ENCODE data around the gene AK1. TPM values are rescaled to one million over a fixed set of nuclear protein-coding genes. Genes with fewer than 3 reads are reported as not detected.
"Not testable (repeated sequence)": the region's sequence is repeated elsewhere in the genome, so short reads cannot be mapped to it uniquely, and the experiment has no call there.

Gene AK1
- total RNA-seq, 1 donor from 2014 or later, result 60.2 TPM

- intact Hi-C loops (cut with micrococcal nuclease), result no loop called here
These were observed 23.9 kb downstream of the AK1 start for GRCh38 chr9:127853312-127854183.

DNA sequence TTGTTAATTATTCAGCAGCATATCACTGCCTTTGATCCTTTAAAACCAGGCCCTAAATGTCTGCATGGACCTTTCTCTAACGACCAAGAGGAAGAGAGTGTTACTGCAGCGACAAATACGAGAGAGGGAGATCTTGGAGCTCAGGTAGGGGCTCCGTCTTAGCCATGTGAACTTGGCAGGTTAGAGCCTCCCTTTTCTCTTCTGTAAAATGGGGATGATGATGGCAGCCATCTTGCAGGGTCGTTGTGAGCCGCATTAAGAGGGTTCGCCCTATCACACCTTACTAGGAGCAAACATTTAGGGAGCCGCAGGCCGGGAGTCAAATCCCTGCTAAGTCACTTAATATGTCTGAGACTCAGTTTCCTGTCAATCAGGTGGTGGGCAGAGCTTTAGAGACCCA lies 24.6 kb downstream of the AK1 start:
- intact Hi-C loops (cut with micrococcal nuclease), result no loop called here

DNA sequence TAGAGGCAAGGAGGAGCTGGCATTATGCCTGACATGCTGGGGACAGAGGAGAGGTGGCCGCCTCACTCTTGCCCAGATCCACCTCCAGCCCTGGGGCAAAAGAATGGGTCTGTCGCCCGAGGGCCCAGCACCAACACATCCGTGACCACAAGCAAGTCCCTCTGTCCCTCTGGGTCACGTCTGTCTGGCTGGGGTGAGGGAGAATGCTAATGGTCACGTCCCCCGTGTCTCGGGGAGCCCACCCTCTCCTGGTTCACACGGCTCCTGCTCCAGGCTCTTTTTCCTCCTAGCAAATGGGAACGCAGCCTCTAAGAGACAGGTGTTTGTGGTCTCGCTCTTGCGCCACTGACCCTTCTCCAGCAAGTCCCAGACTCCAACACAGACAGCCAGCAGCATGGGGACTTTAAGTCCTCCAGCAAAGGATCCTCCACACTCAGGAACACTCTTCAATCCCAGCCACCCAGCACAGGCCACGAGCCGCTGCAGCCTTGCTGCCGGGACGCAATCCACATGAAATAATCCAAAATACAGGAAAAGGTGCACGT lies 27.1 kb downstream of the AK1 start:
- intact Hi-C loops (cut with micrococcal nuclease), result no loop called here

- intact Hi-C loops (cut with micrococcal nuclease), result no loop called here
These were observed 28.5 kb downstream of the AK1 start for GRCh38 chr9:127848756-127849504.

DNA sequence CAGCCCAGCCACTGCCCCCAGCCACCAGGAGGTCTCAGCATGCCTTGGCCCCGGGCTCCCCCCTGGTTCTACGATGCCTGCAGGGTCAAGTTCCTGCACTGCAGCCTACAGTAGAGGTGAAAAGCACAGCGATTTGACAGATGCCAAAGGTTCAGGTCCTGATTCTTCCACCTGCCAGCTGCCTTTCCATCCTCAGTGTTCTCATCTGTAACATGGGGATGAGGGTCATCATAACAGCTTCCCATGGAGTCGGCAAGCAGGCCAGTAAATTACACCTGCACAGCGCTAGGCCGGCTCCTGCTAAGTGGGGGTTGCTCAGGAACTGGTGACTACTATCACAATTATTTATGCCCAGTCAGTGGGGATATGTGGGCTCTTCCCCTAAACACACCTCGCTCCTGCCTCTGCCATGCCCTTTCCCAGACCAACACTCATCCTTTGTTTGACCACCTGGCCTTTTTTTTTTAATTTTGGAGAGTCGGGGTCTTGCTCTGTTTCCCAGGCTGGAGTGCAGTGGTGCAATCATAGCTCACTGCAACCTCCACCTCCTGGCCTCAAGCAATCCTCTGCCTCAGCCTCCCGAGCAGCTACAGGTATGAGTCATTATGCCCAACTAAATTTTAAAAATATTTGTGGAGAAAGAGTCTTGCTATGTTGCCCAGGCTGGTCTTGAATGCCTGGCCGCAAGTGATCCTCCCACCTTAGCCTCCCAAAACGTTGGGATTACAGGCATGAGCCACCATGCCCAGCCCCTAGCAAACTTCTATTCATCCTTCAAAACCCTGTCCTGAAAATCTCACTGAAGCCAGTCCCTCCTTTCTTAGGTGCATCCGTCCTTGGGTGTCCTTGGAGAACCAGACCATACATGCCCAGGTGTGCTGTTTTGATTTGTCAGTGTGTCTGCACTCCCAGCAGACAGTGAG lies 29.4 kb downstream of the AK1 start:
- intact Hi-C loops (cut with micrococcal nuclease), result no loop called here

DNA sequence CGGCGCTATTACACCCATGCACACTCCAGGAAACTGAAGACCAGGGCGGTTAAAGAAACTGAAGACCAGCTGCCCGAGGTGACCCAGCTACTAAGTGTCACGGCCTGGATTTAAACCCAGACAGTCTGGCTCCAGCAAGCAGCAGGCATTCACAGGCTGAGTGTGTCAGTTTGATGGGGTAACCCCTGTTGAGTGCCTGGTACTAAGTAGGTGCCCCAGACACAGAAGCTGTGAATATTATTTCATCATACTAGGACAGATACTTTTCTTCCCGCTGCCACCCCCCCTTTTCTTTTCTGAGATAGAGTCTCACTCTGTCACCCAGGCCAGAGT lies 30.3 kb downstream of the AK1 start:
- intact Hi-C loops (cut with micrococcal nuclease), result no loop called here

- intact Hi-C loops (cut with micrococcal nuclease), result no loop called here
These were observed 30.9 kb downstream of the AK1 start for GRCh38 chr9:127846443-127847177.

- intact Hi-C loops (cut with micrococcal nuclease), result not testable (repeated sequence)
These were observed 31.9 kb downstream of the AK1 start for GRCh38 chr9:127845619-127846018.

- intact Hi-C loops (cut with micrococcal nuclease), result no loop called here
These were observed 32.6 kb downstream of the AK1 start for GRCh38 chr9:127844821-127845359.

DNA sequence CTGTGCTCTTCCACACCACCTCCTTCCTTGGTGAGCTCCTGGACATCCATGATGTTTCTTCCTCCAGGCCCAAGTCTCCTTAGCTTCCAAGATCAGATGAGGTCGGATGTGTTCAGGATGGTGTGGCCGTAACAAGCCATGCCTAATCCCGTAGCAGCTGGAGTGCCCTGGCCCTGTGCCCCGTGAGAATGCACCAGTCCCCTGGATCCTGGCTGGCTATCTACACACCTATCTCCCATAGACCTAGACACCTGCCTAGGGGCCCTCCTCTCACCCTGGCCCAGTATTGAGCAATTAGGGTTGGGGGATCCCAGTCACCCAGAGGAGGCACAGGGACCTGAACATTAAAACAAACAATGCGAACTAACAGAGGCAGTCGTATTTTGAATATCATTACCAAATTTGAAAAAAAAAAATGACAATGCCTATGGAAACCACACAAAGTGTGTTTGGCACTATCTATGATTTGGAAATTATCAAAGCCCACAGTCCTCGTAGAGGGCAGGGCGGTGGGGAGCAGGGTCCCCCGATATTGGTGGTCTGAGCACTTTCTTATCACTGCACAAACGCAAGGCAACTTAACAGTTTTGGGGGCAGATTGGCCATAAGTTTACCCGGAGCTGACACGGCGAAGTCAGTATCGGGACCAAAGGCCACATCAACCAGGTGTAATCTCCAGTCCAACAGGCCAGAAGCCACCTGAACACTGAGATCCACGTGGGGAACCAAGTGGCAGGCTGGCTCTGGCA lies 36.2 kb downstream of the AK1 start:
- intact Hi-C loops (cut with micrococcal nuclease), result no loop called here

DNA sequence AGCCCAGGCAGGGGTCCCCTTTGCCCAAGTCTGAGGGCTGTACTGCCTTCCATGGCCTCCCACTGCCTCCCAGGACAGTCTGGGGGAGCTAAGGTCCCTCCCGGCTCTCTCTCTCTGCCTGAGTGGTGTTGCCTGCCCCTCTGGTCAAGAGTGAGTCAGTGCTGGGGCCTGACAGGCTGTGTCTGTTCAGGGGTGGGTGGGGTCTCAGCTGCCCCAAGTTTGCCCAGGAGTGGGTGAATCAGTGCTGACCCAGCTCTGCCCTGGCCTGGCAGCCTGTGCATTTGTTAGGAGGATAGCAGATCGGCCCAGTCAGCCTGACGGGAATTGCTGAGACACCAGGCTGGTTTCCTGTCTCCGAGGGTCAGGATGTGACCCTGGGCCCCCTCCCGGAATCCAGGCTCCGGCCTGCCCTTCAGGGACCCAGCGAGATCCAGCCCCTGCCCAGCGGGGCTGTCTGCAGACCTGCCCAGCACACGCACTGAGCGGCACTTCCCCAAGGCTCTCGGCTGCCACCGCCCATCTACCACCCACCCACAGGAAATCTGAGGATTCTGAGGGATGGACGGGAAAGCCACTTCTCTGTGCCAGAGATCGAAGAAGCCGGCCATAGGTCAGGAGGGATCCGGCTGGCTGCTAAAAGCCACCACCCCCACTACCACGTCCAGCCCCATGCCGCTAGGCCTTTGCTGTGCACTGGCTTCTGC lies 38.9 kb downstream of the AK1 start:
- intact Hi-C loops (cut with micrococcal nuclease), result no loop called here

GRCh38 chr9:127837346-127837745 lies 40.1 kb downstream of the AK1 start:
- intact Hi-C loops (cut with micrococcal nuclease), result no loop called here

- intact Hi-C loops (cut with micrococcal nuclease), result not testable (repeated sequence)
These were observed 40.9 kb downstream of the AK1 start for GRCh38 chr9:127836561-127836960.

GRCh38 chr9:127835991-127836516 lies 41.4 kb downstream of the AK1 start:
- intact Hi-C loops (cut with micrococcal nuclease), result no loop called here

GRCh38 chr9:127833555-127833954 lies 43.9 kb downstream of the AK1 start:
- intact Hi-C loops (cut with micrococcal nuclease), result no loop called here

GRCh38 chr9:127832248-127832647 lies 45.2 kb downstream of the AK1 start:
- intact Hi-C loops (cut with micrococcal nuclease), result no loop called here

DNA sequence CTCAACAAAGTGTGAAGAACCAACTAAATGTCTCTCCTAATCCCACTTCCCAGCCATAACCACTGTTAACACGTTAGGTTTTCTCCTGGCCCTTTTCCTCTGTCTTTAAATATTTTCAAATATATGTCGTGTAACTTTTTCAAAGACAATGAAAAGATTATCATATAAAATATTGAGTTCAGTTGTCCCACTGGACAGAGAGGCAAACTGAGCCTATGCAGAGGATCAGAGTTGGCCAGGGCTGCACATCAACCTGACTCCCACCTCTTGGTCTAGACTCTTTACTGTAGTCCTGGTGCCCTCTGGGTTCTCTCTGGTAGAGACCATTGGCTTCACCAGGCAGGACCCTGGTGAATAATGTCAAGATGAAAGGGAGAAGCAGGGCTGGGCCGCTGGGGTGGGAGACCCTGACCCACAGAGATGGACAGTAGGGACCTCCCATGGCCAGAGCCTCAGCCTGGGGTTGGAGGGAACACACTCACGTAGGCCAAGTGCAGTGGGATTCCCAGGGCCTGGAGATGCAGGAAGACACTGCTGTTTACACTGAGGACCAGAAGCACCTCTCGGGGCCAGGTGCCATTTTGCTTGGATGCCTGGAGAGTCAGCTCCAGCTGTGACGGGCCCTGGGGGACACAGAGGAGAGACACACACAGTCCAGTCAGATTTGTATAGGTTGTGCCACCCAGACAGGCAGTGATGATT lies 48.1 kb downstream of the AK1 start:
- intact Hi-C loops (cut with micrococcal nuclease), result no loop called here
